Measurements from ENCODE around the gene DERL3.
"Not testable (repeated sequence)": the region's sequence is repeated elsewhere in the genome, so short reads cannot be mapped to it uniquely, and the experiment has no call there.

Gene DERL3

GRCh38 chr22:23875801-23876200 is 37.0 kb upstream of the DERL3 start:
- Histone ChIP-seq H4K20me1 (ENCODE audit: insufficient read depth, low read length) (no peaks in the 10 kb centered on the region), H3K9ac (ENCODE audit: low read length) (no peak overlapping the region), H3K4me2 (ENCODE audit: low read length) (no peak overlapping the region), H2AFZ (ENCODE audit: low read length) (no peak overlapping the region), H3K27me3 (ENCODE audit: insufficient read depth, low read length) (no peaks in the 10 kb centered on the region), H3K27ac (ENCODE audit: low read depth, low read length, poor library complexity, severe bottlenecking) (no peak overlapping the region), H3K79me2 (ENCODE audit: insufficient read depth, low read length) (no peaks in the 10 kb centered on the region), H3K9me2 (ENCODE audit: low read depth, low read length) (no peaks in the 10 kb centered on the region), H3K36me3 (ENCODE audit: insufficient read depth, low read length) (peaks cover 42% of the 10 kb centered on the region), H3F3A (ENCODE audit: insufficient read depth, low read length) (no peaks in the 10 kb centered on the region), H3K4me1 (ENCODE audit: insufficient read depth, low read length, severe bottlenecking) (no peaks in the 10 kb centered on the region), H3K9me3 (ENCODE audit: low read length) (no peaks in the 10 kb centered on the region), H3K4me3 (ENCODE audit: low read depth, low read length, poor library complexity, severe bottlenecking) (no peak overlapping the region)
- no peak for TF ChIP-seq EZH2 (IDR thresholded peaks at IDR 0.05; ENCODE audit: borderline replicate concordance, low read length)
- TF ChIP-seq, protein P1, sequence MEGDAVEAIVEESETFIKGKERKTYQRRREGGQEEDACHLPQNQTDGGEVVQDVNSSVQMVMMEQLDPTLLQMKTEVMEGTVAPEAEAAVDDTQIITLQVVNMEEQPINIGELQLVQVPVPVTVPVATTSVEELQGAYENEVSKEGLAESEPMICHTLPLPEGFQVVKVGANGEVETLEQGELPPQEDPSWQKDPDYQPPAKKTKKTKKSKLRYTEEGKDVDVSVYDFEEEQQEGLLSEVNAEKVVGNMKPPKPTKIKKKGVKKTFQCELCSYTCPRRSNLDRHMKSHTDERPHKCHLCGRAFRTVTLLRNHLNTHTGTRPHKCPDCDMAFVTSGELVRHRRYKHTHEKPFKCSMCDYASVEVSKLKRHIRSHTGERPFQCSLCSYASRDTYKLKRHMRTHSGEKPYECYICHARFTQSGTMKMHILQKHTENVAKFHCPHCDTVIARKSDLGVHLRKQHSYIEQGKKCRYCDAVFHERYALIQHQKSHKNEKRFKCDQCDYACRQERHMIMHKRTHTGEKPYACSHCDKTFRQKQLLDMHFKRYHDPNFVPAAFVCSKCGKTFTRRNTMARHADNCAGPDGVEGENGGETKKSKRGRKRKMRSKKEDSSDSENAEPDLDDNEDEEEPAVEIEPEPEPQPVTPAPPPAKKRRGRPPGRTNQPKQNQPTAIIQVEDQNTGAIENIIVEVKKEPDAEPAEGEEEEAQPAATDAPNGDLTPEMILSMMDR (IDR thresholded peaks at IDR 0.05; ENCODE audit: low read length) = no peak

DNA sequence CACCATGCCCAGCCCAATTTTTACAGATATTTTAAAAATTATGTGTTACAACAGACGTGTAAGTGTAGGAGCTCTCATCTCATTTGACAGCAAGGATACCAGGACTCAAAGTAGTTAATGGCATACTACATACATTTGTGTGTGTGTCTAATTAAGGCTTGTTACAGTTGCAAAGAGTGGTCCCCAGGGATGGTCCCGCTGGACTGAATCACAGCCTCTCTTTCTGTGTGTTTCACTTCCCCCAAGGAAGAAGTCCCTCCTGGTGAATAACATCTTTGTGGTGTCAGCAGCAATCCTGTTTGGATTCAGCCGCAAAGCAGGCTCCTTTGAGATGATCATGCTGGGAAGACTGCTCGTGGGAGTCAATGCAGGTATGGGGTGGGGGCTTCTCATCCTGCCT is 36.1 kb upstream of the DERL3 start:
- no peak overlapping the region for H3K27ac ChIP-seq (ENCODE audit: low read depth, low read length, poor library complexity, severe bottlenecking)
- H3K9ac ChIP-seq (ENCODE audit: low read length) = no peak overlapping the region
- no peaks in the 10 kb centered on the region for H4K20me1 ChIP-seq (ENCODE audit: insufficient read depth, low read length)

GRCh38 chr22:23868580-23868979 is 29.8 kb upstream of the DERL3 start:
- TF ChIP-seq, protein P1 (IDR thresholded peaks at IDR 0.05; ENCODE audit: low read length) = no peak
- no peak for TF ChIP-seq EZH2 (IDR thresholded peaks at IDR 0.05; ENCODE audit: borderline replicate concordance, low read length)
- H2AFZ ChIP-seq (ENCODE audit: low read length) = no peak overlapping the region
- no peaks in the 10 kb centered on the region for H3K4me1 ChIP-seq (ENCODE audit: insufficient read depth, low read length, severe bottlenecking)
- H3K27me3 ChIP-seq (ENCODE audit: insufficient read depth, low read length) = no peaks in the 10 kb centered on the region
- no peak overlapping the region for H3K9ac ChIP-seq (ENCODE audit: low read length)
- H3K4me2 ChIP-seq (ENCODE audit: low read length) = no peak overlapping the region
- H3K36me3 ChIP-seq (ENCODE audit: insufficient read depth, low read length) = peaks cover 41% of the 10 kb centered on the region
- H3K9me2 ChIP-seq (ENCODE audit: low read depth, low read length) = no peaks in the 10 kb centered on the region
- H3F3A ChIP-seq (ENCODE audit: insufficient read depth, low read length) = no peaks in the 10 kb centered on the region
- no peaks in the 10 kb centered on the region for H3K79me2 ChIP-seq (ENCODE audit: insufficient read depth, low read length)
- H3K4me3 ChIP-seq (ENCODE audit: low read depth, low read length, poor library complexity, severe bottlenecking) = no peak overlapping the region
- H4K20me1 ChIP-seq (ENCODE audit: insufficient read depth, low read length) = no peaks in the 10 kb centered on the region
- no peaks in the 10 kb centered on the region for H3K9me3 ChIP-seq (ENCODE audit: low read length)
- no peak overlapping the region for H3K27ac ChIP-seq (ENCODE audit: low read depth, low read length, poor library complexity, severe bottlenecking)

More for the DNA sequence above, 36.1 kb upstream of the DERL3 start:
- H3K4me1 ChIP-seq (ENCODE audit: insufficient read depth, low read length, severe bottlenecking) = no peaks in the 10 kb centered on the region
- H3K27me3 ChIP-seq (ENCODE audit: insufficient read depth, low read length) = no peaks in the 10 kb centered on the region
- no peaks in the 10 kb centered on the region for H3F3A ChIP-seq (ENCODE audit: insufficient read depth, low read length)
- H3K9me3 ChIP-seq (ENCODE audit: low read length) = no peaks in the 10 kb centered on the region
- no peak for TF ChIP-seq EZH2 (IDR thresholded peaks at IDR 0.05; ENCODE audit: borderline replicate concordance, low read length)
- TF ChIP-seq, protein P1 (IDR thresholded peaks at IDR 0.05; ENCODE audit: low read length) = no peak
- no peaks in the 10 kb centered on the region for H3K79me2 ChIP-seq (ENCODE audit: insufficient read depth, low read length)
- H3K4me3 ChIP-seq (ENCODE audit: low read depth, low read length, poor library complexity, severe bottlenecking) = no peak overlapping the region
- H3K36me3 ChIP-seq (ENCODE audit: insufficient read depth, low read length) = peaks cover 47% of the 10 kb centered on the region
- H3K4me2 ChIP-seq (ENCODE audit: low read length) = no peak overlapping the region
- H3K9me2 ChIP-seq (ENCODE audit: low read depth, low read length) = no peaks in the 10 kb centered on the region
- H2AFZ ChIP-seq (ENCODE audit: low read length) = no peak overlapping the region

DNA sequence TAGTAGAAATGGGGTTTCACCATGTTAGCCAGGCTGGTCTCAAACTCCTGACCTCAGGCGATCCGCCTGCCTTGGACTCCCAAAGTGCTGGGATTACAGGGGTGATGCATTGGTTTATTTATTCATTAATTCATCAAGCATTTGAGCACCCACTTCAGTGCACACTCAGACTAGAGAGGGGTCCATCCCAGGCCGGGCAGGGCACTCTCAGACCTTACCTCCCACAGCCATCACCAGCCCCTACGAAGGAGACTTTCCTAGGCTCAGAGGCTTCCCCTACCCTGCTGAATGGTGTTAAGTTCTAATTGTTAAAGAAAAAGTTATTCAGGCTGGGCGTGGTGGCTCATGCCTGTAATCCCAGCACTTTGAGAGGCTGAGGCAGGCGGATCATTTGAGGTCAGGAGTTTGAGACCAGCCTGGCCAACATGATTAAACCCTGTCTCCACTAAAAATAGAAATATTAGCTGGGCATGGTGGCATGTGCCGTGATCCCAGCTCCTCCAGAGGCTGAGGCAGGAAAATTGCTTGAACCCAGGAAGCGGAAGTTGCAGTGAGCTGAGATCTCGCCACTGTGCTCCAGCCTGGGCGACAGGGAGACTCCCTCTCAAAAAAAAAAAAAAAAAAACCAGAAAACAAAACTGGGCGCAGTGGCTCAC is 25.8 kb upstream of the DERL3 start:
- H3F3A ChIP-seq (ENCODE audit: insufficient read depth, low read length); H3K9me2 ChIP-seq (ENCODE audit: low read depth, low read length); H3K4me3 ChIP-seq (ENCODE audit: low read depth, low read length, poor library complexity, severe bottlenecking); H3K4me2 ChIP-seq (ENCODE audit: low read length); H2AFZ ChIP-seq (ENCODE audit: low read length); H3K4me1 ChIP-seq (ENCODE audit: insufficient read depth, low read length, severe bottlenecking); H3K27ac ChIP-seq (ENCODE audit: low read depth, low read length, poor library complexity, severe bottlenecking); H3K9ac ChIP-seq (ENCODE audit: low read length); H4K20me1 ChIP-seq (ENCODE audit: insufficient read depth, low read length); H3K79me2 ChIP-seq (ENCODE audit: insufficient read depth, low read length); H3K27me3 ChIP-seq (ENCODE audit: insufficient read depth, low read length); H3K9me3 ChIP-seq (ENCODE audit: low read length): not testable (repeated sequence)
- peaks cover 33% of the 10 kb centered on the region for H3K36me3 ChIP-seq (ENCODE audit: insufficient read depth, low read length)
